Esophagus squamous epithelium (tissue), 4 donors: Measurements from ENCODE around the gene FGF23.

Experiments
- CTCF ChIP-seq, 6 experiments: fragments of 450-650 bp in 4 of 6; fragments of 200-600 bp in 2 of 6; sonication (generic) in 2 of 6; IDR thresholded peaks; one replicate each; pipeline ENCODE4 v1.5.1; 2016 to 2019; ENCODE audit warnings: antibody characterized with exemption in 6 of 6, mild to moderate bottlenecking in 4 of 6, moderate library complexity in 4 of 6
- POLR2A ChIP-seq, 4 donors: fragments of 450-650 bp; IDR thresholded peaks; one replicate each; pipeline ENCODE4 v1.6.1; 2017; ENCODE audit warnings: antibody characterized with exemption in 4 of 4, mild to moderate bottlenecking in 4 of 4, moderate library complexity in 3 of 4

- TF ChIP-seq CTCF (IDR thresholded peaks at IDR 0.05): peak in 5 of 6 experiments; percentile 42 to 59 (median 51)
- TF ChIP-seq POLR2A (IDR thresholded peaks at IDR 0.05): no peak
Measured at GRCh38 chr12:4421590-4422031, 42.1 kb upstream of the FGF23 start.
